OCI-LY7 (cell line): ENCODE results near the gene HIGD2A.

Source experiments
- CTCF ChIP-seq: fragments of 200-600 bp; sonication (generic); conservative IDR thresholded peaks from 2 replicates; pipeline ENCODE4 v1.5.1; 2014; ENCODE audit warnings: mild to moderate bottlenecking, antibody characterized with exemption, low read length, moderate library complexity, mixed read lengths
- EZH2phosphoT487 ChIP-seq: fragments of 200-600 bp; sonication (generic); IDR thresholded peaks from 2 replicates; pipeline ENCODE4 v1.6.1; 2018; ENCODE audit warnings: low read depth, borderline replicate concordance, mild to moderate bottlenecking, mixed run types, antibody characterized with exemption, low read length, moderate library complexity, mixed read lengths

GRCh38 chr5:176364765-176365350, 23.7 kb upstream of the HIGD2A start:
- TF ChIP-seq CTCF (no peak), EZH2phosphoT487 (no peak)
